Tibial nerve (tissue), 4 donors: ENCODE data around the gene NPHP3.

Source experiments
- EP300 ChIP-seq, 2 donors: sonication (generic); formaldehyde crosslinking; IDR thresholded peaks; one replicate each; pipeline ENCODE4 v1.6.1; 2017; ENCODE audit warnings: antibody characterized with exemption in 2 of 2, mild to moderate bottlenecking in 1 of 2
- POLR2A ChIP-seq, 2 donors: fragments of 450-650 bp; IDR thresholded peaks; one replicate each; pipeline ENCODE4 v1.6.1; 2017; ENCODE audit warnings: antibody characterized with exemption in 2 of 2, mild to moderate bottlenecking in 2 of 2, moderate library complexity in 2 of 2
- TF ChIP-seq, protein P1 (sequence below), 5 experiments: fragments of 200-600 bp in 3 of 5; fragments of 450-650 bp in 2 of 5; sonication (generic) in 3 of 5; IDR thresholded peaks; one replicate each; pipeline ENCODE4 v1.5.1; 2016 to 2019; ENCODE audit warnings: antibody characterized with exemption in 5 of 5, mild to moderate bottlenecking in 3 of 5, moderate library complexity in 2 of 5

DNA sequence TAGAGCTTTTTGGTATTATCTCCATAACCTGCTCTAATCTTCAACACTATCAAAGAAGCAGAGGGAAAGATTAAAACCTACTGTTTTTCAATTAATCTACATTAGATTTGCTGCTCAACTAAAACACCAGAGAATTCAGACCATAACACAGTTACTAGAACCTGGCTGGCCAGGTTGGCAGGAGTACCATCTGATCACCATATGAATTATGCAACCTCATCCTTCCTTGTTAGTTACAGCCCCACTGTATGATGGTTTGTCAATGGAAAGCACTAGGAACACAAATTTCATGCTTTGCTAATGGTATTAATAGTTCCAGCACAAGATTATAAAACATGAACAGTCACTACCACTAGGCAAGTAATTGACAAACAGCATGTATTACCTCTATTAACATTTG, 5.8 kb downstream of the NPHP3 start:
- TF ChIP-seq POLR2A (IDR thresholded peaks at IDR 0.05) (no peak), EP300 (IDR thresholded peaks at IDR 0.05) (no peak)
- TF ChIP-seq, protein P1, sequence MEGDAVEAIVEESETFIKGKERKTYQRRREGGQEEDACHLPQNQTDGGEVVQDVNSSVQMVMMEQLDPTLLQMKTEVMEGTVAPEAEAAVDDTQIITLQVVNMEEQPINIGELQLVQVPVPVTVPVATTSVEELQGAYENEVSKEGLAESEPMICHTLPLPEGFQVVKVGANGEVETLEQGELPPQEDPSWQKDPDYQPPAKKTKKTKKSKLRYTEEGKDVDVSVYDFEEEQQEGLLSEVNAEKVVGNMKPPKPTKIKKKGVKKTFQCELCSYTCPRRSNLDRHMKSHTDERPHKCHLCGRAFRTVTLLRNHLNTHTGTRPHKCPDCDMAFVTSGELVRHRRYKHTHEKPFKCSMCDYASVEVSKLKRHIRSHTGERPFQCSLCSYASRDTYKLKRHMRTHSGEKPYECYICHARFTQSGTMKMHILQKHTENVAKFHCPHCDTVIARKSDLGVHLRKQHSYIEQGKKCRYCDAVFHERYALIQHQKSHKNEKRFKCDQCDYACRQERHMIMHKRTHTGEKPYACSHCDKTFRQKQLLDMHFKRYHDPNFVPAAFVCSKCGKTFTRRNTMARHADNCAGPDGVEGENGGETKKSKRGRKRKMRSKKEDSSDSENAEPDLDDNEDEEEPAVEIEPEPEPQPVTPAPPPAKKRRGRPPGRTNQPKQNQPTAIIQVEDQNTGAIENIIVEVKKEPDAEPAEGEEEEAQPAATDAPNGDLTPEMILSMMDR (IDR thresholded peaks at IDR 0.05) = no peak
